GM21737 (cell line): ENCODE measurements around the gene ZNF239.
"Not testable (repeated sequence)": the region's sequence is repeated elsewhere in the genome, so short reads cannot be mapped to it uniquely, and the experiment has no call there.

Source experiments
- ATAC-seq: cut with Tn5 transposase; IDR thresholded peaks from one replicate; pipeline ENCODE4 v1.9.1; 2021; ENCODE audit warnings: mild to moderate bottlenecking, moderate library complexity; ENCODE audit not compliant: unreplicated experiment

The ZNF239 gene

DNA sequence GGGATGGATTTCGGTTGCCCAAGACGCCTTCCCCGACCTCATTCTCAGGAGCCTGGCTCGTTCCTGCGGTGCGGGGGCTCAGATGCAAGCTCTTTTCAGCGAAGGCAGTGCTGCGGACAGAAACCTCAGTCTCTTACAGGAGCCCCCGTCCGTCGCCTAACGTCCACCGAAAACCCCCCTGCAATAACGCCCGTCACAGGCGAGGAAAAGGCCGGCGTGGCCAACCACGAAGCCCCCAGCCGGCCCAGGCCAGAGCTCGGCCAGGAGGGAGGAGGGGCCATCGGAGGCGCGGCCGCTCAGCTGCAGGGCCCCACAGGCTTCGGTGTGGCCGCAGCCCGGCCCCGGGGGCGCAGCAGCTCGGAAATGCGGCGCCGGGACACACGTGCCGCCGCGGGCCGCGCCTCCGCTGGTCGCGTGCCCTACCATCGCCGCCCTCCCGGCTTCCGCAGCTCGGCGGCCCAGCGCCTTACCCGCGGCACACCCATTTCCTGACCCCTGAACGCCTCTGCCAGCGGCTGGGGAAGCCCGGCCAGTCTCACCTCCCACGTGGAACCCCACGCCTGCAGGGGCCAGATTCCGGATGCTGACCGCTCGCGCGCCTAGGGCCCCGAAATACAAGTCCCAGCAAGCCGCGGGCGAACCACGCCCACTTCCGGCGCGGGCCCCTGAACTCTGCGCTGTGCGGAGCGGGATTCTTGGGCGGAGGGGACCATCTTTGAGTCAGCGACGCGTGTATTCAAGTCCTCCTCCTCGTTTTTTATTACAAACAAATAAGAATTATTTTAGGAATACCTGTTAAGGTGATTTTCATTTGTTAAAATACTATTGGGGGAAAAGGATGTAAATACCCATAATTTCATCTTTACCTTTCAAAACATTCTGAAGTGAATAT is at the start of gene ZNF239:
ZNF239 (minus strand) TSS at position 616 of the 892 bp plus-strand sequence. CDS start 16,537 bp downstream, outside the sequence.
- peak; percentile 95 for ATAC-seq

- no peak for ATAC-seq
These were observed 48.9 kb upstream of the ZNF239 start for GRCh38 chr10:43623351-43623750.

GRCh38 chr10:43622038-43622437 is 47.6 kb upstream of the ZNF239 start:
- ATAC-seq = no peak

- no peak for ATAC-seq
These were observed 45.0 kb upstream of the ZNF239 start for GRCh38 chr10:43619368-43619767.

DNA sequence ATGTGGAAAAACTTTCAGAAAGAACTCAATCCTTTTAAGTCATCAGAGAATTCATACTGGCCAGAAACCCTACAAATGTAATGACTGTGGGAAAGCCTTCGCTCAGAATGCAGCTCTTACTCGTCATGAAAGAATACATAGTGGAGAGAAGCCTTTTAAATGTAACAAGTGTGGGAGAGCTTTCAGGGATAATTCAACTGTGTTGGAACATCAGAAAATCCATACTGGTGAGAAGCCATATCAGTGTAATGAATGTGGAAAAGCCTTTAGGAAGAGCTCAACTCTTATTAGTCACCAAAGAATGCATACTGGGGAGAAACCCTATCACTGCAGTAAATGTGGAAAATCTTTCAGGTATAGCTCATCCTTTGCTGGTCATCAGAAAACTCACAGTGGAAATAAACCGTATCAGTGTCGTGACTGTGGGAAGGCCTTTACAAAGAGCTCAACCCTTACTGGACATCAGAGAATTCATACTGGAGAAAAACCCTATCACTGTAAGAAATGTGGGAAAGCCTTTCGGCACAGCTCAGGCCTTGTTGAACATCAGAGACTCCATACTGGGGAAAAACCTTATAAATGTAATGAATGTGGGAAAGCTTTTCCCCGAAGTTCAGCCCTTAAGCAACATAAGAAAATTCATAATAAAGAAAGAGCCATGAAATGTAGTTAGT is 42.4 kb upstream of the ZNF239 start:
- ATAC-seq = no peak

- no peak for ATAC-seq
These were observed 36.2 kb upstream of the ZNF239 start for GRCh38 chr10:43610636-43611035.

DNA sequence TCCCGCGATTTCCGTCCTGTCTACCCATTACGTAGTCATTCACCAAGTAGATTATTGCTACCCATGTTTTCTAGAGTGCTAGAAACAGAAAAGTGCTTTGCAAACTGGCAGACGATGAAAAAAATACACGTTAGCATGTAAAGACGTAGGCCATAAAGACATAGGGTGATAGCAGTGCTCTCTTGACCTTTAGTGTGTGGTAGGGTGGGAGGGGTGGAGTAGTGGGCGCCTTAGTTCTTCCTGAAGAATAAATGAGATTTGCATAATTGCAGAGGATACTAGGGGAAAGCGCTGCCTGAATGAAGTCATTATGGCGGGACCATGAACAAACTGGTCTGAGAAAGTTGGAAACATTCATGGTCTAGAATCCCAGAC is 32.8 kb upstream of the ZNF239 start:
- ATAC-seq = no peak

DNA sequence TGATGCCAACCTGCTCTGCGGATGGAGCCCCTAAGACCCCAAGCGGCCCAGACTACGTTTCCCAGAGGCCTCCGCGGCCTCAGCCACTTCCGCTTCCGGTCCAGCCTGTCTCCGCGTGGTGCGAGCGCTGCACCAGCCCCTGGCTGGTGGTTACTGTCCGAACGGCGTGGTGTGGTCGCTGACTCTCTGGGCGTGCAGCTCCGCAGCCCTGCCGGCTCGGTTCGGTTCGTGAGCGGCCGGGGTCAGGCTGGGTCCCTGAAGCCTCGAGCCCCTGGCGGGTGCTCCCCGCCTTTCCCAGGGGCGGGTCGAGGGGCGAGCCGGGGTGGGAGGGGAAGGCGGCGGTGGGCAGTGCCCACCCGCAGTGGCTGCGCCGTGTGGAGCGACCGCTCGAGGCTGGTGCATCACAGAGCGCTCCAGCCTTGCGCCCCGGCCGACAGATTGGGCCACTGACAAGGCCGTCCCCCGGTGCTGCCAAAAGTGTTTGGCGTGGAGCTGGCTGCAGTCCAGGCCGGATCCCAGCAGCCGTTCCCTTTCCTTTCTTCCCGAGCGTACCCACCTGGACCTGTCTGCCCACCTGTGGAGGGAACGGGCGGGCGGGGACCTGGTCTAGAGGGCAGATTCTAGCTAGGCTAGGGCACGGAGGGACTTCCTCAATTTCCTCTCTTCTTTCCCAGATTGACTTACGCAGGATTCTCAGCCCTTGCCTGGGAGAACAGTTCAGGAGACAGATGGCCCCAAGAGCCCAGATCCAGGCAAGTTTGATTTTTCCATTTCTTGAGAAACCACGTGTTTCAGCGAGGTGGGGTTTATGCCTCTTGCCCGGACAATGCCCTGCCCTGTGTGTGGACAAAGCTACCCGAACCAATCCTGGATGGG is 32.1 kb upstream of the ZNF239 start, which contains the start of gene ZNF485:
ZNF485 (plus strand) TSS at position 116 of the 876 bp plus-strand sequence; CDS start at position 729, 613 bp downstream.
- ATAC-seq = peak; percentile 99

- ATAC-seq = no peak
These were observed 31.5 kb upstream of the ZNF239 start for GRCh38 chr10:43605850-43606322.

DNA sequence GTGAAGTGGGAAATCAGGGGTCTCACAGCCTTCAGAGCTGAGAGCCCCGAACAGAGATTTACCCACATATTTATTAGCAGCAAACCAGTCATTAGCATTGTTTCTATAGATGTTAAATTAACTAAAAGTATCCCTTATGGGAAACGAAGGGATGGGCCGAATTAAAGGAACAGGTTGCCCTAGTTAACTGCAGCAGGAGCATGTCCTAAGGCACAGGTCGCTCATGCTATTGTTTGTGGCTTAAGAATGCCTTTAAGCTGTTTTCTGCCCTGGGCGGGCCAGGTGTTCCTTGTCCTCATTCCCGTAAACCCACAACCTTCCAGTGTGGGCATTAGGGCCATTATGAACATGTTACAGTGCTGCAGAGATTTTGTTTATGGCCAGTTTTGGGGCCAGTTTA is 27.2 kb upstream of the ZNF239 start:
- ATAC-seq = not testable (repeated sequence)

GRCh38 chr10:43599333-43599732 is 24.9 kb upstream of the ZNF239 start:
- ATAC-seq = no peak

- no peak for ATAC-seq
These were observed 24.0 kb upstream of the ZNF239 start for GRCh38 chr10:43598446-43598845.

DNA sequence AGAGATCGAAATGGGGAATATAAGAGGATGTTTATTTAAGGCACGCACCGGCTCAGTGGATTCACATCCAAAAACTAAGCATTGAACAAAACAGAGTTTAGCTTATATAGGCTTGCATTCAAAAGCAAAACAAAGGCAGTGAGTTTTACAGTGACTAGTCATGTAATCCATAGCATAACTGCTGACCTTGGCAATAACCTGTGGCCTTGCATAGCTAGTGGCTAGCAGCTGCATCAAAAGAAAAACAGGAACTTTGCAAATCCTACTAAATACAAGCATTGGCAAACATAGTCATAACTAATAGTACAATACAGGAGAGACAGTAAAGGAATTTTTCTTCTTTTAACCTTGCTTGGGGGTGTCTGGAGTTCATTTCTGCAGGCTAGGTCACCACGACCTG is 22.1 kb upstream of the ZNF239 start:
- no peak for ATAC-seq

- peak; percentile 47 for ATAC-seq
These were observed 21.4 kb upstream of the ZNF239 start for GRCh38 chr10:43595739-43596298.

- ATAC-seq = peak; percentile 94
These were observed 20.7 kb upstream of the ZNF239 start for GRCh38 chr10:43594944-43595589.

GRCh38 chr10:43591303-43591904 is 17.0 kb upstream of the ZNF239 start:
- ATAC-seq = no peak

DNA sequence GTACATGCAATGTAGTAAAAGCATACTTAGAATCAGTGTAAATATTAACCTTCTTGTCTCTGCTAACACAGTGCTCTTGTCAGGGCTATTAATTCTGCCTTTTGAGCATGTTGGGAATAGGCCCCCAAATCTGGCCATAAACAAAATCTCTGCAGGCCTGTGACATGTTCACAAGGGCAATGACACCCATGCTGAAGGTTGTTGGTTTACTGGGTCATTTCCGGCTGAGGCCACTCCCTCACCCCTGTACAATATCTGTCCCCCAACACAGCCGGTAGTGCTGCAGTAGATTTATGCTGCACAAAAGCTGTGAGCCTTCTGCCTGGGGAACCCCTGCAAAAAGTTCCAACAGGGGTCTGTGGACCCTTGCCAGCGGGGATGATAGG is 12.3 kb upstream of the ZNF239 start:
- ATAC-seq = not testable (repeated sequence)

DNA sequence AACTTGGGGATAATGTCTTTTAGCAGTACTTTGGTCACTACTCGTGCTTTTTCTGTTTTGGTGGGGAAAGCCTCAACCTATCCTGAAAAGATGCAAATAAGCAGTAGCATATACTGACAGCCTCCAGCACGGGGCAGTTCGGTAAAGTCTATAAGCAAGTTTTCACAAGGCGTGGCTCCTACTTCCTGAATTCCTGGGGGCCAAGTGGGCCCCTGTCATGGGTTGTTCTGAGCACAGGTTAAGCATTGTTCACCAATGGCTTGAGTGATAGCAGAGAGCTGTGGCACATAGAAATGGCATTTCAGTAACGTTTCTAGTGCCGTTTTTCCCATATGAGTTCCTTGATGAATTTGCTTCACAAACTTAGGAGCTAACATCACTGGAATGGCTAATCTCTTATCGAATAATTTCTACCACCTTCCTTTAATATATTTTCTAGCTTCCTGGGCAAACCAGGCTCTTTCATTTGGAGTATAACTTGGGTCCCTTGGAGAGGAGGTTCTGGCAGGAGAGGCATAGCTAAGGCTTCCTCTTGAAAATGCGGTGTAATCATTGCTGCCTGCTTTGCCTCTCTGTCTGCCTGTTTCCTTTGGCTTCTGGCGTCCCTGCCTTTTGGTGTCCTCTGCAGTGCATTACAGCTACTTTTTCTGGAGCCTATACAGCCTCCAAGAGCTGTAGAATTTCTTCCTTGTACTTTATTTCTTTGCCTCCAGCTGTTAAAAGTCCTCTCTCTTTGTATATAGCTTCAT is 11.7 kb upstream of the ZNF239 start:
- no peak for ATAC-seq

- ATAC-seq = no peak
These were observed 10.6 kb upstream of the ZNF239 start for GRCh38 chr10:43585046-43585445.
